HEK293 (cell line): ENCODE results near the gene PDE11A.

Source experiments
- CTCF ChIA-PET: fragments of 350-600 bp; formaldehyde crosslinking; extraction: SDS; loops from one replicate; lab custom pipeline; 2021; ENCODE audit warnings: antibody characterized with exemption; lab: Yijun Ruan, JAX
- POLR2A ChIA-PET: fragments of 300-600 bp; formaldehyde crosslinking; extraction: SDS; loops from one replicate; lab custom pipeline; 2020; ENCODE audit warnings: antibody characterized with exemption, inconsistent platforms; lab: Yijun Ruan, JAX
- H3K27ac ChIP-seq: fragments of 200-500 bp; sonication (Bioruptor generic); 2 replicates; pipeline ENCODE4 v1.5.1; 2014; ENCODE audit warnings: low read depth, low read length, control low read depth, inconsistent platforms; ENCODE audit errors: extremely low read depth
- H3K36me3 ChIP-seq, 2 experiments: fragments of 200-500 bp in 1 of 2; sonication (Bioruptor generic) in 1 of 2; 1 replicate in 1 of 2; 2 replicates in 1 of 2; pipeline ENCODE4 v1.5.1; 2014 to 2017; ENCODE audit warnings: inconsistent platforms in 2 of 2, low read length in 2 of 2; ENCODE audit not compliant: control insufficient read depth in 2 of 2, insufficient read depth in 1 of 2
- H3K4me1 ChIP-seq: fragments of 200-500 bp; sonication (Bioruptor generic); 2 replicates; pipeline ENCODE4 v1.5.1; 2014; ENCODE audit warnings: mild to moderate bottlenecking, low read length, inconsistent platforms; ENCODE audit not compliant: control insufficient read depth, insufficient read depth
- H3K4me3 ChIP-seq: 2 replicates; pipeline ENCODE4 v1.5.1; 2011; ENCODE audit warnings: low read depth, mild to moderate bottlenecking, control low read depth, low read length, moderate library complexity
- H3K9me3 ChIP-seq: fragments of 200-500 bp; sonication (Bioruptor generic); 2 replicates; pipeline ENCODE4 v1.5.1; 2014; ENCODE audit warnings: low read depth, low read length, inconsistent platforms; ENCODE audit not compliant: control insufficient read depth, insufficient read depth
- GLI2 ChIP-seq: fragments of 450-650 bp; formaldehyde crosslinking; IDR thresholded peaks from 2 replicates; pipeline ENCODE4; 2017; ENCODE audit warnings: missing biosample characterization, missing genetic modification characterization, low read depth, borderline replicate concordance
- HOXC10 ChIP-seq: sonication (generic); formaldehyde crosslinking; IDR thresholded peaks from 2 replicates; pipeline ENCODE4 v1.8.1; 2023; ENCODE audit warnings: mild to moderate bottlenecking, missing genetic modification reagents
- HOXD13 ChIP-seq: sonication (generic); formaldehyde crosslinking; IDR thresholded peaks from 2 replicates; pipeline ENCODE4 v1.8.0; 2022; ENCODE audit warnings: missing genetic modification reagents, borderline replicate concordance
- KLF7 ChIP-seq: fragments of 450-650 bp; formaldehyde crosslinking; IDR thresholded peaks from 2 replicates; pipeline ENCODE4 v1.5.1; 2016; ENCODE audit warnings: missing biosample characterization, missing genetic modification characterization, borderline replicate concordance
- KLF9 ChIP-seq: fragments of 450-650 bp; formaldehyde crosslinking; IDR thresholded peaks from 2 replicates; pipeline ENCODE4 v1.5.1; 2016; ENCODE audit warnings: missing biosample characterization, missing genetic modification characterization, low read depth
- OVOL3 ChIP-seq: fragments of 450-650 bp; formaldehyde crosslinking; IDR thresholded peaks from 2 replicates; pipeline ENCODE4 v1.5.1; 2016; ENCODE audit warnings: missing biosample characterization, missing genetic modification characterization
- SCRT1 ChIP-seq: fragments of 450-650 bp; formaldehyde crosslinking; IDR thresholded peaks from 2 replicates; pipeline ENCODE4 v1.5.1; 2016; ENCODE audit warnings: missing biosample characterization, missing genetic modification characterization, borderline replicate concordance
- SP7 ChIP-seq: fragments of 450-650 bp; formaldehyde crosslinking; IDR thresholded peaks from 2 replicates; pipeline ENCODE4 v1.5.1; 2016; ENCODE audit warnings: missing biosample characterization, missing genetic modification characterization
- ZFHX2 ChIP-seq: fragments of 450-650 bp; formaldehyde crosslinking; conservative IDR thresholded peaks from 2 replicates; pipeline ENCODE4 v1.5.1; 2016; ENCODE audit warnings: missing biosample characterization, missing genetic modification characterization
- ZNF202 ChIP-seq: fragments of 450-650 bp; formaldehyde crosslinking; IDR thresholded peaks from 2 replicates; pipeline ENCODE4 v1.5.1; 2016; ENCODE audit warnings: missing biosample characterization, missing genetic modification characterization, borderline replicate concordance
- ZNF211 ChIP-seq: fragments of 450-650 bp; formaldehyde crosslinking; IDR thresholded peaks from 2 replicates; pipeline ENCODE4 v1.5.1; 2016; ENCODE audit warnings: low read depth, missing biosample characterization, missing genetic modification characterization
- ZNF24 ChIP-seq: fragments of 450-650 bp; formaldehyde crosslinking; IDR thresholded peaks from 2 replicates; pipeline ENCODE4 v1.5.1; 2016; ENCODE audit warnings: missing biosample characterization, missing genetic modification characterization
- ZNF292 ChIP-seq: fragments of 450-650 bp; formaldehyde crosslinking; IDR thresholded peaks from 2 replicates; pipeline ENCODE4 v1.5.1; 2016; ENCODE audit warnings: low read depth, missing biosample characterization, missing genetic modification characterization, borderline replicate concordance
- ZNF302 ChIP-seq: fragments of 450-650 bp; formaldehyde crosslinking; IDR thresholded peaks from 2 replicates; pipeline ENCODE4 v1.5.1; 2016; ENCODE audit warnings: missing biosample characterization, missing genetic modification characterization, low read depth
- ZNF311 ChIP-seq: fragments of 450-650 bp; formaldehyde crosslinking; IDR thresholded peaks from 2 replicates; pipeline ENCODE4 v1.5.1; 2017; ENCODE audit warnings: missing biosample characterization, missing genetic modification characterization, borderline replicate concordance
- ZNF350 ChIP-seq: fragments of 450-650 bp; formaldehyde crosslinking; IDR thresholded peaks from 2 replicates; pipeline ENCODE4 v1.5.0; 2017; ENCODE audit warnings: missing biosample characterization, mild to moderate bottlenecking, missing genetic modification characterization
- ZNF394 ChIP-seq: fragments of 450-650 bp; formaldehyde crosslinking; IDR thresholded peaks from 2 replicates; pipeline ENCODE4 v1.5.1; 2016; ENCODE audit warnings: missing biosample characterization, missing genetic modification characterization, mild to moderate bottlenecking, moderate library complexity, borderline replicate concordance
- ZNF423 ChIP-seq: fragments of 450-650 bp; formaldehyde crosslinking; IDR thresholded peaks from 2 replicates; pipeline ENCODE4 v1.5.1; 2016; ENCODE audit warnings: missing biosample characterization, missing genetic modification characterization
- ZNF473 ChIP-seq: fragments of 450-650 bp; formaldehyde crosslinking; IDR thresholded peaks from 2 replicates; pipeline ENCODE4 v1.5.1; 2017; ENCODE audit warnings: missing biosample characterization, missing genetic modification characterization
- ZNF555 ChIP-seq: fragments of 450-650 bp; formaldehyde crosslinking; conservative IDR thresholded peaks from 2 replicates; pipeline ENCODE4 v1.5.1; 2017; ENCODE audit warnings: missing biosample characterization, mild to moderate bottlenecking, missing genetic modification characterization, inconsistent platforms
- ZXDB ChIP-seq: fragments of 450-650 bp; formaldehyde crosslinking; IDR thresholded peaks from 2 replicates; pipeline ENCODE4 v1.5.1; 2016; ENCODE audit warnings: missing biosample characterization, missing genetic modification characterization
- TF ChIP-seq, protein P1 (sequence below): fragments of 450-650 bp; formaldehyde crosslinking; IDR thresholded peaks from 2 replicates; pipeline ENCODE4 v1.5.1; 2016; ENCODE audit warnings: missing biosample characterization, missing genetic modification characterization, low read depth
- TF ChIP-seq, protein P2 (sequence below): fragments of 450-650 bp; formaldehyde crosslinking; IDR thresholded peaks from 2 replicates; pipeline ENCODE4 v1.5.1; 2016; ENCODE audit warnings: missing biosample characterization, missing genetic modification characterization
- TF ChIP-seq, protein P3 (sequence below): fragments of 450-650 bp; formaldehyde crosslinking; IDR thresholded peaks from 2 replicates; pipeline ENCODE4 v1.5.1; 2016; ENCODE audit warnings: missing biosample characterization, missing genetic modification characterization, borderline replicate concordance
- TF ChIP-seq, protein P4 (sequence below): fragments of 450-650 bp; formaldehyde crosslinking; IDR thresholded peaks from 2 replicates; pipeline ENCODE4 v1.5.1; 2016; ENCODE audit warnings: missing biosample characterization, missing genetic modification characterization

Gene PDE11A

DNA sequence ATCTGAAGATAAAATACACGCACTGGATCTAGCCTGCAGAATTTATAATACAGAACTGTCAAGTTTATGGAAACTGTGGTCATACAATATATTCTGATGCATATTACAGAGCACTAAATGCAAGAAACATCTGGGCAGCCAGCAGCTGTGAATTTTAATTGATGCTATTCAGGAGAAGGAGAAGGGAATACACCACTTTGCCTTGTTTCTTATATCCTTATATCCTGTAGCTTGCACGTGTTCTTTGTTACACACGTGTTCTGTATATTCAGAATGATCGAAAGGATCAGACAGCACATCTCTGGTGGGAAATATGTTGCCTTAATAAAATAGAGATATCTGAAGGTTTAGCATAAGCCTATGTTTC, 344.2 kb downstream of the PDE11A start:
- Histone ChIP-seq H3K36me3 (no peaks in the 10 kb centered on the region), H3K27ac (no peak overlapping the region), H3K4me1 (no peaks in the 10 kb centered on the region), H3K9me3 (no peaks in the 10 kb centered on the region), H3K4me3 (no peak overlapping the region)
- TF ChIP-seq, protein P1, sequence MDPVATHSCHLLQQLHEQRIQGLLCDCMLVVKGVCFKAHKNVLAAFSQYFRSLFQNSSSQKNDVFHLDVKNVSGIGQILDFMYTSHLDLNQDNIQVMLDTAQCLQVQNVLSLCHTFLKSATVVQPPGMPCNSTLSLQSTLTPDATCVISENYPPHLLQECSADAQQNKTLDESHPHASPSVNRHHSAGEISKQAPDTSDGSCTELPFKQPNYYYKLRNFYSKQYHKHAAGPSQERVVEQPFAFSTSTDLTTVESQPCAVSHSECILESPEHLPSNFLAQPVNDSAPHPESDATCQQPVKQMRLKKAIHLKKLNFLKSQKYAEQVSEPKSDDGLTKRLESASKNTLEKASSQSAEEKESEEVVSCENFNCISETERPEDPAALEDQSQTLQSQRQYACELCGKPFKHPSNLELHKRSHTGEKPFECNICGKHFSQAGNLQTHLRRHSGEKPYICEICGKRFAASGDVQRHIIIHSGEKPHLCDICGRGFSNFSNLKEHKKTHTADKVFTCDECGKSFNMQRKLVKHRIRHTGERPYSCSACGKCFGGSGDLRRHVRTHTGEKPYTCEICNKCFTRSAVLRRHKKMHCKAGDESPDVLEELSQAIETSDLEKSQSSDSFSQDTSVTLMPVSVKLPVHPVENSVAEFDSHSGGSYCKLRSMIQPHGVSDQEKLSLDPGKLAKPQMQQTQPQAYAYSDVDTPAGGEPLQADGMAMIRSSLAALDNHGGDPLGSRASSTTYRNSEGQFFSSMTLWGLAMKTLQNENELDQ (tag by site-specific recombination): no peak
- TF ChIP-seq ZFHX2 (tag by site-specific recombination) (no peak), ZNF350 (tag by site-specific recombination) (no peak), SP7 (tag by site-specific recombination) (no peak), ZNF202 (tag by site-specific recombination) (no peak), ZNF555 (tag by site-specific recombination) (no peak), KLF7 (tag by site-specific recombination) (no peak), ZNF473 (tag by site-specific recombination) (no peak), ZNF423 (tag by site-specific recombination) (no peak), SCRT1 (tag by site-specific recombination) (no peak), ZNF292 (no peak), GLI2 (tag by site-specific recombination) (no peak), HOXD13 (CRISPR knock-in tag) (no peak), ZNF311 (no peak), OVOL3 (no peak)
- TF ChIP-seq, protein P2, sequence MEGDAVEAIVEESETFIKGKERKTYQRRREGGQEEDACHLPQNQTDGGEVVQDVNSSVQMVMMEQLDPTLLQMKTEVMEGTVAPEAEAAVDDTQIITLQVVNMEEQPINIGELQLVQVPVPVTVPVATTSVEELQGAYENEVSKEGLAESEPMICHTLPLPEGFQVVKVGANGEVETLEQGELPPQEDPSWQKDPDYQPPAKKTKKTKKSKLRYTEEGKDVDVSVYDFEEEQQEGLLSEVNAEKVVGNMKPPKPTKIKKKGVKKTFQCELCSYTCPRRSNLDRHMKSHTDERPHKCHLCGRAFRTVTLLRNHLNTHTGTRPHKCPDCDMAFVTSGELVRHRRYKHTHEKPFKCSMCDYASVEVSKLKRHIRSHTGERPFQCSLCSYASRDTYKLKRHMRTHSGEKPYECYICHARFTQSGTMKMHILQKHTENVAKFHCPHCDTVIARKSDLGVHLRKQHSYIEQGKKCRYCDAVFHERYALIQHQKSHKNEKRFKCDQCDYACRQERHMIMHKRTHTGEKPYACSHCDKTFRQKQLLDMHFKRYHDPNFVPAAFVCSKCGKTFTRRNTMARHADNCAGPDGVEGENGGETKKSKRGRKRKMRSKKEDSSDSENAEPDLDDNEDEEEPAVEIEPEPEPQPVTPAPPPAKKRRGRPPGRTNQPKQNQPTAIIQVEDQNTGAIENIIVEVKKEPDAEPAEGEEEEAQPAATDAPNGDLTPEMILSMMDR (tag by site-specific recombination): no peak
- TF ChIP-seq, protein P3, sequence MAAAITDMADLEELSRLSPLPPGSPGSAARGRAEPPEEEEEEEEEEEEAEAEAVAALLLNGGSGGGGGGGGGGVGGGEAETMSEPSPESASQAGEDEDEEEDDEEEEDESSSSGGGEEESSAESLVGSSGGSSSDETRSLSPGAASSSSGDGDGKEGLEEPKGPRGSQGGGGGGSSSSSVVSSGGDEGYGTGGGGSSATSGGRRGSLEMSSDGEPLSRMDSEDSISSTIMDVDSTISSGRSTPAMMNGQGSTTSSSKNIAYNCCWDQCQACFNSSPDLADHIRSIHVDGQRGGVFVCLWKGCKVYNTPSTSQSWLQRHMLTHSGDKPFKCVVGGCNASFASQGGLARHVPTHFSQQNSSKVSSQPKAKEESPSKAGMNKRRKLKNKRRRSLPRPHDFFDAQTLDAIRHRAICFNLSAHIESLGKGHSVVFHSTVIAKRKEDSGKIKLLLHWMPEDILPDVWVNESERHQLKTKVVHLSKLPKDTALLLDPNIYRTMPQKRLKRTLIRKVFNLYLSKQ: no peak
- POLR2A ChIA-PET: interaction anchor here (2.1 kb wide), 1 partner anchor 464 kb away, joined by 4 read pairs; the partner anchor contains the start of gene NFE2L2
- CTCF ChIA-PET: interaction anchor here (0.6 to 3.3 kb wide), 14 partner anchors 11 to 1754 kb away, joined by 3 to 17 read pairs (median 6); no protein-coding TSS in a partner anchor

DNA sequence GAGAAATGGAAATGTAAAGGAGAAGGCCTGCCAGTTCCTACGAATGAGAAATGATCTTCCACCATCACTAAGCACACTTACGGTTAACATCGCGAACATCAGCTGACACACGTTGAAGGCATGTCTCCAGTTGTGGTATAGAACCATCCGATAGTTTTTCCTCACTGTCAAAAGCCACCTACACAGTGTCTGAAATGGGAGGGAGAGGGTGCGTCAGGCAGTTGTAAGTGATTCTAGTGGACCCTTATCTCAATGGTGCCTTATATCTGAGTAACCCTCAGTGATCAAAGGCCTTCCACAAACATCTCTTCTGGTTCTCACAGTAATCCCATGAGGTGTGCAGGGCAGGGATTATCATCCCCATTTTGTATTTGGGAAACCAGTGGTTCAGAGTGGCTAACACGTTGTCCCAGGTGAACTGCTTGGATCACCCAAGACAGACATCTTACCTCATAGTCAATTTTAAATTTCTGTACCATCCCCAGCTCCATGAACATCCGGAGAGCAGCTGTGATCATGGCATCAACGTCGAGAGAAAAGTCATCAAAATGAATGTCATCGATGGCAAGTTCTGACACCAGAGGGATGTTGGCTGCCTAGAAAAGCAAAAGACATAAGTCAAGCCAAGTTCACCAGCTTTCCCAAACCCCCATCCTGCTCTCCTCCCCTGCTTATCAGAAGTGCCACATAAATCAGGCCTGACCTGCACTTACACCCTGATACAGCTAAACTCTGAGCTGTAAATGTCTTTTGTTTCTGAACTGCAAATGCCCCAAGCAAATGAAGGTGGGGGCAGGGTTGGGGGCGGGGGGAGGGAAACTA, 344.8 kb downstream of the PDE11A start:
- POLR2A ChIA-PET: interaction anchor here (2.1 kb wide), 1 partner anchor 463 kb away, joined by 4 read pairs; the partner anchor contains the start of gene NFE2L2
- Histone ChIP-seq H3K4me3 (no peak overlapping the region), H3K4me1 (no peaks in the 10 kb centered on the region)
- TF ChIP-seq ZNF211: no peak
- no peak for TF ChIP-seq HOXC10
- no peak for TF ChIP-seq KLF9 (tag by site-specific recombination)
- TF ChIP-seq ZNF302: no peak
- TF ChIP-seq ZNF394 (tag by site-specific recombination): no peak
- no peak for TF ChIP-seq ZNF24 (tag by site-specific recombination)
- TF ChIP-seq, protein P4, sequence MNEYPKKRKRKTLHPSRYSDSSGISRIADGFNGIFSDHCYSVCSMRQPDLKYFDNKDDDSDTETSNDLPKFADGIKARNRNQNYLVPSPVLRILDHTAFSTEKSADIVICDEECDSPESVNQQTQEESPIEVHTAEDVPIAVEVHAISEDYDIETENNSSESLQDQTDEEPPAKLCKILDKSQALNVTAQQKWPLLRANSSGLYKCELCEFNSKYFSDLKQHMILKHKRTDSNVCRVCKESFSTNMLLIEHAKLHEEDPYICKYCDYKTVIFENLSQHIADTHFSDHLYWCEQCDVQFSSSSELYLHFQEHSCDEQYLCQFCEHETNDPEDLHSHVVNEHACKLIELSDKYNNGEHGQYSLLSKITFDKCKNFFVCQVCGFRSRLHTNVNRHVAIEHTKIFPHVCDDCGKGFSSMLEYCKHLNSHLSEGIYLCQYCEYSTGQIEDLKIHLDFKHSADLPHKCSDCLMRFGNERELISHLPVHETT (tag by site-specific recombination): no peak
- TF ChIP-seq ZXDB: no peak
- TF ChIP-seq, all 188 proteins: peak for 0
- no peak overlapping the region for H3K27ac ChIP-seq
- H3K9me3 ChIP-seq: no peaks in the 10 kb centered on the region
- CTCF ChIA-PET: interaction anchor here (0.6 to 3.3 kb wide), 15 partner anchors 12 to 562 kb away, joined by 3 to 19 read pairs (median 6); no protein-coding TSS in a partner anchor
- H3K36me3 ChIP-seq: no peaks in the 10 kb centered on the region
